Hepatocyte (in vitro differentiated cells): ENCODE data around the gene TTC5.

Experiments used
- CTCF ChIP-seq: fragments of 200-600 bp; sonication (generic); IDR thresholded peaks from 2 replicates; pipeline ENCODE4 v1.5.1; 2016; ENCODE audit warnings: antibody characterized with exemption, mild to moderate bottlenecking; ENCODE audit not compliant: poor library complexity
- EZH2 ChIP-seq: fragments of 200-600 bp; sonication (generic); IDR thresholded peaks from 2 replicates; pipeline ENCODE4 v1.6.1; 2016; ENCODE audit warnings: antibody characterized with exemption, mild to moderate bottlenecking, borderline replicate concordance
- EZH2phosphoT487 ChIP-seq: fragments of 200-600 bp; sonication (generic); IDR thresholded peaks from one replicate; pipeline ENCODE4 v1.6.1; 2018; ENCODE audit warnings: antibody characterized with exemption, mild to moderate bottlenecking, low read depth, moderate library complexity; ENCODE audit not compliant: unreplicated experiment, severe bottlenecking

GRCh38 chr14:20343862-20344220 lies 38.1 kb upstream of the TTC5 start:
- no peak for TF ChIP-seq CTCF
- TF ChIP-seq EZH2: no peak
- TF ChIP-seq EZH2phosphoT487: no peak
